ENCODE data around the gene TMEM139. TPM values are rescaled to one million over a fixed set of nuclear protein-coding genes. Genes with fewer than 3 reads are reported as not detected.
"Not testable (repeated sequence)": the region's sequence is repeated elsewhere in the genome, so short reads cannot be mapped to it uniquely, and the experiment has no call there.

The TMEM139 gene
- total and polyA plus RNA-seq, 2 donors: 0.19 to 0.64 TPM

GRCh38 chr7:143289888-143290287 lies 5.1 kb downstream of the TMEM139 start:
- H3K36me3 ChIP-seq (ENCODE audit: control insufficient read depth in 2 of 2, insufficient read depth in 2 of 2, low read length in 1 of 2): peaks cover 28 to 39% of the 10 kb centered on the region in 2 donors
- not testable (repeated sequence) for H3K27ac ChIP-seq (ENCODE audit: low read depth in 1 of 2, low read length in 1 of 2); H3K27me3 ChIP-seq (ENCODE audit: control insufficient read depth in 2 of 2, insufficient read depth in 1 of 2, low read length in 1 of 2); H3K9me3 ChIP-seq (ENCODE audit: control insufficient read depth in 2 of 2, insufficient read depth in 1 of 2, low read length in 1 of 2); DNase-seq (ENCODE audit: low read depth in 6 of 9, low spot score in 9 of 9)
- peak overlapping the region; percentile 87 to 97 for H3K4me3 ChIP-seq (ENCODE audit: low read length in 2 of 2)
- peaks cover 15 to 28% of the 10 kb centered on the region in 2 donors for H3K4me1 ChIP-seq (ENCODE audit: control insufficient read depth in 2 of 2, insufficient read depth in 2 of 2, low read length in 2 of 2)
- WGBS: 68% methylated on average over 4 of the region's 4 CpGs

GRCh38 chr7:143290293-143290692 lies 5.5 kb downstream of the TMEM139 start:
- no peak overlapping the region for H3K27ac ChIP-seq (ENCODE audit: low read depth in 1 of 2, low read length in 1 of 2)
- H3K4me1 ChIP-seq (ENCODE audit: control insufficient read depth in 2 of 2, insufficient read depth in 2 of 2, low read length in 2 of 2): peaks cover 15 to 27% of the 10 kb centered on the region in 2 donors
- WGBS: 81% methylated on average over 4 of the region's 4 CpGs
- no peaks in the 10 kb centered on the region for H3K27me3 ChIP-seq (ENCODE audit: control insufficient read depth in 2 of 2, insufficient read depth in 1 of 2, low read length in 1 of 2)
- H3K9me3 ChIP-seq (ENCODE audit: control insufficient read depth in 2 of 2, insufficient read depth in 1 of 2, low read length in 1 of 2): peaks cover 0 to 7% of the 10 kb centered on the region in 2 donors
- peak overlapping the region in 1 of 2 donors; percentile 97 for H3K4me3 ChIP-seq (ENCODE audit: low read length in 2 of 2)
- H3K36me3 ChIP-seq (ENCODE audit: control insufficient read depth in 2 of 2, insufficient read depth in 2 of 2, low read length in 1 of 2): peaks cover 31 to 43% of the 10 kb centered on the region in 2 donors
- DNase-seq (ENCODE audit: low read depth in 6 of 9, low spot score in 9 of 9): no peak

- no peaks in the 10 kb centered on the region for H3K27me3 ChIP-seq (ENCODE audit: control insufficient read depth in 2 of 2, insufficient read depth in 1 of 2, low read length in 1 of 2)
- 98% methylated on average over 5 of the region's 5 CpGs for WGBS
- H3K4me3 ChIP-seq (ENCODE audit: low read length in 2 of 2): no peak overlapping the region
- no peak for DNase-seq (ENCODE audit: low read depth in 6 of 9, low spot score in 9 of 9)
- H3K27ac ChIP-seq (ENCODE audit: low read depth in 1 of 2, low read length in 1 of 2): no peak overlapping the region
- peaks cover 37 to 65% of the 10 kb centered on the region in 2 donors for H3K36me3 ChIP-seq (ENCODE audit: control insufficient read depth in 2 of 2, insufficient read depth in 2 of 2, low read length in 1 of 2)
- H3K9me3 ChIP-seq (ENCODE audit: control insufficient read depth in 2 of 2, insufficient read depth in 1 of 2, low read length in 1 of 2): peaks cover 0 to under 1% of the 10 kb centered on the region in 2 donors
- peaks cover 12 to 19% of the 10 kb centered on the region in 2 donors for H3K4me1 ChIP-seq (ENCODE audit: control insufficient read depth in 2 of 2, insufficient read depth in 2 of 2, low read length in 2 of 2)
These were observed 8.1 kb downstream of the TMEM139 start for GRCh38 chr7:143292876-143293275.

- Histone ChIP-seq H3K27me3 (ENCODE audit: control insufficient read depth in 2 of 2, insufficient read depth in 1 of 2, low read length in 1 of 2) (no peaks in the 10 kb centered on the region), H3K36me3 (ENCODE audit: control insufficient read depth in 2 of 2, insufficient read depth in 2 of 2, low read length in 1 of 2) (peaks cover 54 to 92% of the 10 kb centered on the region in 2 donors), H3K4me1 (ENCODE audit: control insufficient read depth in 2 of 2, insufficient read depth in 2 of 2, low read length in 2 of 2) (peaks cover 0 to 4% of the 10 kb centered on the region in 2 donors), H3K4me3 (ENCODE audit: low read length in 2 of 2) (no peak overlapping the region), H3K9me3 (ENCODE audit: control insufficient read depth in 2 of 2, insufficient read depth in 1 of 2, low read length in 1 of 2) (no peaks in the 10 kb centered on the region), H3K27ac (ENCODE audit: low read depth in 1 of 2, low read length in 1 of 2) (no peak overlapping the region)
- no peak for DNase-seq (ENCODE audit: low read depth in 6 of 9, low spot score in 9 of 9)
These were observed 11.1 kb downstream of the TMEM139 start for GRCh38 chr7:143295870-143296269.

GRCh38 chr7:143296686-143297085 lies 11.9 kb downstream of the TMEM139 start:
- peaks cover 0 to 4% of the 10 kb centered on the region in 2 donors for H3K4me1 ChIP-seq (ENCODE audit: control insufficient read depth in 2 of 2, insufficient read depth in 2 of 2, low read length in 2 of 2)
- H3K27me3 ChIP-seq (ENCODE audit: control insufficient read depth in 2 of 2, insufficient read depth in 1 of 2, low read length in 1 of 2): no peaks in the 10 kb centered on the region
- H3K9me3 ChIP-seq (ENCODE audit: control insufficient read depth in 2 of 2, insufficient read depth in 1 of 2, low read length in 1 of 2): no peaks in the 10 kb centered on the region
- H3K27ac ChIP-seq (ENCODE audit: low read depth in 1 of 2, low read length in 1 of 2): no peak overlapping the region
- no peak overlapping the region for H3K4me3 ChIP-seq (ENCODE audit: low read length in 2 of 2)
- H3K36me3 ChIP-seq (ENCODE audit: control insufficient read depth in 2 of 2, insufficient read depth in 2 of 2, low read length in 1 of 2): peaks cover 58 to 96% of the 10 kb centered on the region in 2 donors
- WGBS: 63% methylated on average over 2 of the region's 2 CpGs
- DNase-seq (ENCODE audit: low read depth in 6 of 9, low spot score in 9 of 9): no peak

DNA sequence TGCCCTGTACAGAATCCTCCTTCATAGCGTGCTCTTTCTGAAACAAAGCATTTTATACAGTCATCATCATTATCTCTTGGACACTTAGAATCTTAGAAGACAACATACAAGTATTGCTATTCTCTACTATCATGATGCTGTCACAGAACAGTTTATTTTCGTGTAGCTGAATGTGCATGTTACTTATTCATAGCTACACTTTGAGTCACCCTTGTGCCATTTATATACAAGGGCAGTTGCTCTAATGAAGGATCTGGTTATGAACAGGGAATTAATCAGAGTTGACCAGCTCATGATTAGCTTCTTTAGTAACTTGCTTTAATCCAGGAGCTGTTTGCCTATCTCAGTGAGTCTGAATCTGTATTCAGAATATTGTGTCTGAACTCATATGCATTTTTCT lies 14.6 kb downstream of the TMEM139 start:
- Histone ChIP-seq H3K27ac (ENCODE audit: low read depth in 1 of 2, low read length in 1 of 2) (no peak overlapping the region), H3K9me3 (ENCODE audit: control insufficient read depth in 2 of 2, insufficient read depth in 1 of 2, low read length in 1 of 2) (no peaks in the 10 kb centered on the region), H3K4me1 (ENCODE audit: control insufficient read depth in 2 of 2, insufficient read depth in 2 of 2, low read length in 2 of 2) (peaks cover 0 to 4% of the 10 kb centered on the region in 2 donors), H3K36me3 (ENCODE audit: control insufficient read depth in 2 of 2, insufficient read depth in 2 of 2, low read length in 1 of 2) (peaks cover 50 to 94% of the 10 kb centered on the region in 2 donors), H3K27me3 (ENCODE audit: control insufficient read depth in 2 of 2, insufficient read depth in 1 of 2, low read length in 1 of 2) (no peaks in the 10 kb centered on the region), H3K4me3 (ENCODE audit: low read length in 2 of 2) (no peak overlapping the region)
- no peak for DNase-seq (ENCODE audit: low read depth in 6 of 9, low spot score in 9 of 9)
- WGBS: 97% methylated on average over 2 of the region's 2 CpGs

- Histone ChIP-seq H3K36me3 (ENCODE audit: control insufficient read depth in 2 of 2, insufficient read depth in 2 of 2, low read length in 1 of 2) (peaks cover 50 to 94% of the 10 kb centered on the region in 2 donors), H3K9me3 (ENCODE audit: control insufficient read depth in 2 of 2, insufficient read depth in 1 of 2, low read length in 1 of 2) (no peaks in the 10 kb centered on the region), H3K27me3 (ENCODE audit: control insufficient read depth in 2 of 2, insufficient read depth in 1 of 2, low read length in 1 of 2) (no peaks in the 10 kb centered on the region), H3K4me3 (ENCODE audit: low read length in 2 of 2) (no peak overlapping the region), H3K27ac (ENCODE audit: low read depth in 1 of 2, low read length in 1 of 2) (no peak overlapping the region), H3K4me1 (ENCODE audit: control insufficient read depth in 2 of 2, insufficient read depth in 2 of 2, low read length in 2 of 2) (peaks cover 0 to 4% of the 10 kb centered on the region in 2 donors)
- DNase-seq (ENCODE audit: low read depth in 6 of 9, low spot score in 9 of 9): peak in 4 of 9 donors; percentile 29 to 70 (median 47)
- WGBS: 89% methylated on average over 8 of the region's 8 CpGs
These were observed 15.1 kb downstream of the TMEM139 start for GRCh38 chr7:143299840-143300239.

- Histone ChIP-seq H3K36me3 (ENCODE audit: control insufficient read depth in 2 of 2, insufficient read depth in 2 of 2, low read length in 1 of 2) (peaks cover 50 to 94% of the 10 kb centered on the region in 2 donors), H3K27ac (ENCODE audit: low read depth in 1 of 2, low read length in 1 of 2) (no peak overlapping the region), H3K4me1 (ENCODE audit: control insufficient read depth in 2 of 2, insufficient read depth in 2 of 2, low read length in 2 of 2) (peaks cover 0 to 4% of the 10 kb centered on the region in 2 donors), H3K27me3 (ENCODE audit: control insufficient read depth in 2 of 2, insufficient read depth in 1 of 2, low read length in 1 of 2) (no peaks in the 10 kb centered on the region), H3K9me3 (ENCODE audit: control insufficient read depth in 2 of 2, insufficient read depth in 1 of 2, low read length in 1 of 2) (no peaks in the 10 kb centered on the region), H3K4me3 (ENCODE audit: low read length in 2 of 2) (no peak overlapping the region)
- DNase-seq (ENCODE audit: low read depth in 6 of 9, low spot score in 9 of 9): no peak
- WGBS: 54% methylated on average over 8 of the region's 8 CpGs
These were observed 16.5 kb downstream of the TMEM139 start for GRCh38 chr7:143300959-143301935.

DNA sequence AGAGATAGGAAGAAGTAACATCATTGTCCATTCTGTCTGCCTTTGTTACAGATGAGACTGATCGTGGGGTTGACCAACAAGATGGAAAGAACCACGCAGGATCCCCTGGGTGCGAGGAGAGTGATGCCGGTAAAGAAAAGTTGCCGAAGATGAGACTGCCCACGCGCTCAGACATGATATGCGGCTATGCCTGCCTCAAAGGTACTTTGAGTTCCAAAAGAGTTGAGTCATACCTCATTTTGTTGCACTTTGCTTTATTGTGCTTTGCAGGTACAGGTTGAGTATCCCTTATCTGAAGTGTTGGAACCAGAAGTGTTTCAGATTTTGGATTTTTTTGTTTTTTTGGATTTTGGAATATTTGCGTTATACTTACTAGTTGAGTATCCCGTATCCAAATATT lies 19.0 kb downstream of the TMEM139 start:
- 97% methylated on average over 10 of the region's 10 CpGs for WGBS
- peaks cover 0 to 4% of the 10 kb centered on the region in 2 donors for H3K4me1 ChIP-seq (ENCODE audit: control insufficient read depth in 2 of 2, insufficient read depth in 2 of 2, low read length in 2 of 2)
- H3K27ac ChIP-seq (ENCODE audit: low read depth in 1 of 2, low read length in 1 of 2): no peak overlapping the region
- no peak for DNase-seq (ENCODE audit: low read depth in 6 of 9, low spot score in 9 of 9)
- H3K4me3 ChIP-seq (ENCODE audit: low read length in 2 of 2): no peak overlapping the region
- H3K9me3 ChIP-seq (ENCODE audit: control insufficient read depth in 2 of 2, insufficient read depth in 1 of 2, low read length in 1 of 2): no peaks in the 10 kb centered on the region
- peaks cover 56 to 94% of the 10 kb centered on the region in 2 donors for H3K36me3 ChIP-seq (ENCODE audit: control insufficient read depth in 2 of 2, insufficient read depth in 2 of 2, low read length in 1 of 2)
- H3K27me3 ChIP-seq (ENCODE audit: control insufficient read depth in 2 of 2, insufficient read depth in 1 of 2, low read length in 1 of 2): no peaks in the 10 kb centered on the region

Measured in thymus (tissue), 11 donors.